GM18526 (cell line): ENCODE results near the gene EDNRA.

Experiments
- POLR2A ChIP-seq: IDR thresholded peaks from 3 replicates; pipeline ENCODE4 v1.6.1; 2011; ENCODE audit not compliant: insufficient read length; ENCODE audit errors: extremely low read depth

The EDNRA gene

DNA sequence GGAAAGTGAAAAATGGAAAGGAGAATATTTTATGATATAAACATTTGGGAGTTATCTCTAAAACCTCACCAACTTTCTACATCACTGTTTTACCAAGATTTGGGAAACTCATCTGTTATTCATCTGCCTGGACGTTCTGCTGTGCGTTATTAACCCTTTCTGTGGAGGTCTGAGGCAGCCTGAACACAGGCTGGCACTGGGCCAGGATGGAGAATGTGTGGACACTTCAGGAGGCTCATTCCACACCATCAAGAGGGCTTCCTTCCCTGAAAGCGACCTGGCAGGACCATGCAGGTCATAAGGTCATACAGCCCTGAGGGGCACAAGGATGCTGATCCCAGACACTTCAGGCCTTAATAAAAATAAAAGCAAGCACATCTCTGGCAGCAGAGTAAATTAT lies 105.1 kb downstream of the EDNRA start:
- TF ChIP-seq POLR2A: no peak

DNA sequence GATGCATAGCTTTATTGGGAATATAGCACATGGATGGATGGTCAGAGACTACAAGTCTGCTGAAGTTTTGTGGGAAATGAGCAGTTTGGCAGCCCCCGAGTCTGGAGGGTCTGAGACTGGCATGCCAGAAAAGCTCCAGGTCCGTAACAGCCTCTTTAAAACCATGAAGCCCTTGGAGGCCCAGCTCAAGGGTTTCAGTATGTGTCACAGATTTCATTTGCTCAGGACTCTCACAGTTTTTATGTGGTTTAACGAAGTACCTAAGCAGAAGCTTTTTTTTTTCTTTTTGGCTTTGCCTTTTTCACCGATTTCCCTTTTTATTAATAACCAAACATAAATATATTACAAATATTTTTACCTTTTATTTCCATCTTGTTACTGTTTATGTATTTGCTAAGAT lies 105.7 kb downstream of the EDNRA start:
- no peak for TF ChIP-seq POLR2A

DNA sequence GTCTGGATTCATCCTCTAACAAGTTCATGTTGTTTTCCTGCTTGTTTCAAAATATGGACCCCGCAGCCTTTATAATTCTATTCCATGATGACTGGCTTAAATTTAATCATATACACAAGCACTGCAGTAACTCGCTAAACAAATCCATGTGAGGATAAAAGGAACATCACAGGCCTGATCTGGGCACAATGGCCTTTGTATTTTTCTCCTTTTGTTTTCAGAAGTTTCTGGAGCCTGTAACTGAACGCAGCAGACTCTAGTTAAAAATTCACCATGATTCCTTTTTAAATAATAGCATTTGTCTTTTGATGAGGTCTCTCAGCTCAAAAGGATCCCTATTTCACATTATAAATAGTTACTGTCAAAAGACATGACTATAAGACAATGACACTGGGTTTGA lies 106.1 kb downstream of the EDNRA start:
- no peak for TF ChIP-seq POLR2A

DNA sequence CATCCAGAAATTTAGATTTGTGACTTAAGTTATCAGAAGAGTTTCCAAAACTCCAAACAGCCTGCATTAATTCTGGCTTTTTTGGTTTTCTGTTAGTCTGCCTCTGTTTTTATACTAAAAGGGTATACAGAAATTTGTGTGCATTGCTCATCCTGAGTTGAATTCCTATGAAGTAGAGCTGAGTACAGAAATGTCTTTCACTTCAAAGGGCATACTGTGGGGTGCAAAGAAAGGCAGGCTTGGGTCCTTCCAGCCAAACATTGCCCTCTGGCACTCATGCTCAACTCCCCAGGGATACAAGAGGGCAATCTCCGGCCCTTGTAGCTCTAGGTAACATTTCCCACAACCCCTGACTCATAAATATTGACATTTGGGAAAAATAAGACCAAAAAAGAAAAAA lies 108.7 kb downstream of the EDNRA start:
- no peak for TF ChIP-seq POLR2A

DNA sequence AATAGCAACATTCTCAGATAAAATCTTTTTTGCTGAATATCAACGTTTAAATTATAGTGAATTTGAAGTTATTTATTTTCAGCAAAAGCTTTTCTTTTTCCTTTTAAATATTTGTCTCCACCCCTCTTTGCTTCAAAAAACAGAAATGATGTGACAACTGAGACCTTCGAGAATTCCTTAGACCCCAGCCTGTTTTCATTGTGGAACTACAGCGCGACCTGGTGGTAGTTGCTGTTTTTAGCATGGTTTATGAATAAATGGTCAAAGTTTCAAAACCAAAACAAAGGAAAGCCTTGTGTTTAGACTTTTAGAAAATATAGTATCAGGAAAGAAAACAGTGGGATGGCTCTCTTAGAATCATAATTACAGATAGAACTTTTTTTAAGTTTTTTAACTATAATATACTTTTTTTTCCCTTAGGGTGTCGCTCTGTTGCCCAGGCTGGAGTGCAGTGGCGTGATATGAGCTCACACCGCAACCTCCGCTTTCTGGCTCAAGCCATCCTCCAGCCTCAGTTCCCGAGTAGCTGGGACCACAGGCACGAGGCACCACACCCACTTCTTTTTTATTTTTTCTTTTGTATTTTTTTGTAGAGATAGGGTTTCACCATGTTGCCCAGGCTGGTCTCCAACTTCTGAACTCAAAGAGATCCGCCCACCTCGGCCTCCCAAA lies 109.5 kb downstream of the EDNRA start:
- TF ChIP-seq POLR2A: no peak

DNA sequence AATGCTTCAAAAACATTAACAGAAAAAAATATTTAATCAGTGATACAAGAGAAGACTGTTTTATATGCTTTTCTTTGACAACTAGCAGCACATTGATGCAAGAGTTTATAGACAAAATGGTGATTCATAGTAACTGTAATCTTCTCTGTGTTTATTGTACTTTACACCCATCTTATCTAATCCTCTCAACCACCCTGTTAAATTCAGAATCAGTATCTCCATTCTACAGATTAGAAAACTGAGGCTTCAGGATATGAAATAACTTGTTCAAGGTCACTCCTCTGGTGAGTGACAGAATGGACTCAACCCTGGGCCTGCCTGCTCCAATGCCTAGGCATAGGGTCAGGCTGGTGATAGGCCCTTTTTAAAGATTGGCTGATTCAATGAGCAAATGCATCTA lies 110.2 kb downstream of the EDNRA start:
- no peak for TF ChIP-seq POLR2A

DNA sequence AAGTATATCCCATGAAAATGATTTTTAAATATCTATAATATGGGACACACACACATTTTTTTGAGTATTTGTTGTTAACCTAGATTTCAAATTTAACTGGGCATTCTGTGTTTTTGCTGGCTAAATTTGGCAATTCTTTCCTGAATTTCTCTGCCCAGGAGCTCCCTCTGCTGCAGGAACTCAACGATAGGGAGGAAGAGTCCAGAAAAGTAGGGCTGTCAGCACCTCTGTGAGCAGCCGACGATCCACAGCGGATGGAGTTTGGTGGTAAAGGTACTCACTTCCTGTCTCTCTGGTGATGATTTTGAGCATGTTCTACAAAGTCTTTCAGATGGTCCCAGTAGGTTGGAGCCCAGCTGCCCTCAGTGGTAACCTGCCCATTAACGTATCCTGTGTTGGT lies 113.2 kb downstream of the EDNRA start:
- no peak for TF ChIP-seq POLR2A
